ENCODE results near the gene SERPINA5.

The SERPINA5 gene

DNA sequence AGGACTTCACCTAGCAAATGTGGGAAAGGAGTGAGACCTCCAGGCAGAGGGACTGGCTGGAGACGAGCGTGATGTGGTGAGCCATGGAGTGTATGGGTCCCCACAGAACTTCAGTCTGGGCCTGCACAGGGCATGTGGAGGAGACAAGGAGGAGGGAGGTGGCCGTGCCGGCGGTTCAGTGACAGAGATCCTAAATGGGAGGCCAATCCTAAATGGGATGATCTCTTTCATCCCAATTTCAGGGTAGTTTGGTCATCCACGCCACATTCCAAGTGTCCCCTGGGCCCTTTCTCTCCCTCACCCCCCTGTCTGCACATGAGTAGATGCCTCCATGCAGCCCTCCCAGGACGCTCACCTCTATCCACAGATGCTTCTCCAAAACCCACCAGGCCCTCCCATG is 13.2 kb downstream of the SERPINA5 start:
- no peak overlapping the region for H3K9ac ChIP-seq (ENCODE audit: low read depth, low read length)
- H3K27ac ChIP-seq (ENCODE audit: low read depth, low read length), result no peak overlapping the region
- H3K36me3 ChIP-seq (ENCODE audit: insufficient read depth, low read length), result no peaks in the 10 kb centered on the region
- H3K27me3 ChIP-seq (ENCODE audit: insufficient read depth, low read length), result no peaks in the 10 kb centered on the region
- no peak overlapping the region for H3K4me3 ChIP-seq (ENCODE audit: low read length)
- WGBS, result 92% methylated on average over 7 of the region's 7 CpGs
- no peaks in the 10 kb centered on the region for H3K9me3 ChIP-seq (ENCODE audit: insufficient read depth, low read depth, low read length)
- peaks cover 10% of the 10 kb centered on the region; the same call in 1 of the 2 replicates for H3K4me1 ChIP-seq (ENCODE audit: insufficient read depth, low read length)

GRCh38 chr14:94595912-94596311 is 14.7 kb downstream of the SERPINA5 start:
- H3K27me3 ChIP-seq (ENCODE audit: insufficient read depth, low read length), result no peaks in the 10 kb centered on the region
- H3K4me3 ChIP-seq (ENCODE audit: low read length), result no peak overlapping the region
- H3K9ac ChIP-seq (ENCODE audit: low read depth, low read length), result no peak overlapping the region
- no peak overlapping the region for H3K27ac ChIP-seq (ENCODE audit: low read depth, low read length)
- peaks cover 10% of the 10 kb centered on the region; the same call in 1 of the 2 replicates for H3K4me1 ChIP-seq (ENCODE audit: insufficient read depth, low read length)
- H3K36me3 ChIP-seq (ENCODE audit: insufficient read depth, low read length), result no peaks in the 10 kb centered on the region
- H3K9me3 ChIP-seq (ENCODE audit: insufficient read depth, low read depth, low read length), result no peaks in the 10 kb centered on the region
- 82% methylated on average over 2 of the region's 2 CpGs for WGBS

GRCh38 chr14:94596361-94596760 is 15.1 kb downstream of the SERPINA5 start:
- H3K9ac ChIP-seq (ENCODE audit: low read depth, low read length), result no peak overlapping the region
- no peaks in the 10 kb centered on the region for H3K27me3 ChIP-seq (ENCODE audit: insufficient read depth, low read length)
- H3K27ac ChIP-seq (ENCODE audit: low read depth, low read length), result no peak overlapping the region
- no peak overlapping the region for H3K4me3 ChIP-seq (ENCODE audit: low read length)
- H3K36me3 ChIP-seq (ENCODE audit: insufficient read depth, low read length), result no peaks in the 10 kb centered on the region
- peaks cover 10% of the 10 kb centered on the region; the same call in 1 of the 2 replicates for H3K4me1 ChIP-seq (ENCODE audit: insufficient read depth, low read length)
- no peaks in the 10 kb centered on the region for H3K9me3 ChIP-seq (ENCODE audit: insufficient read depth, low read depth, low read length)
- WGBS, result 88% methylated on average over 9 of the region's 9 CpGs

DNA sequence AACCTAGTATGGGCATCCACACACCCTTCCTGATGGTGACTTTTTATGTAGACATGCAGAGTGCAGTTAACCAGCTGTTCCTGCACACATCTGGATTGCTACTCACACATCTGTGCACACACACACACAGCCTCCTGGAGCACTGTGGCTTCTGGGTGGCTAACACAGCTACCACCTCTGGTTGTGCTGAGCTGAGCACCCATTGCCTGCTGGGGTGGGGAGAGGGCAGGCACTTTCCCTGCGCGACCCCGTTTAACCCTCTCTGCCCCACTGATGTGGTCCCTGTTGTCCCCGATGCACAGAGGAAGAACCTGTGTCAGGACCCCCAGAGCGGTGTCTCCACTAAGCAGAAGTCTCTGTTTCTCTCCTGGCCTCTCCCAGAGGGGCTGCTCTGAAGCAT is 16.6 kb downstream of the SERPINA5 start:
- Histone ChIP-seq H3K4me1 (ENCODE audit: insufficient read depth, low read length) (peaks cover 15% of the 10 kb centered on the region; the same call in 1 of the 2 replicates), H3K27ac (ENCODE audit: low read depth, low read length) (no peak overlapping the region), H3K9me3 (ENCODE audit: insufficient read depth, low read depth, low read length) (no peaks in the 10 kb centered on the region), H3K4me3 (ENCODE audit: low read length) (no peak overlapping the region), H3K36me3 (ENCODE audit: insufficient read depth, low read length) (no peaks in the 10 kb centered on the region), H3K27me3 (ENCODE audit: insufficient read depth, low read length) (no peaks in the 10 kb centered on the region), H3K9ac (ENCODE audit: low read depth, low read length) (no peak overlapping the region)
- WGBS, result 96% methylated on average over 5 of the region's 5 CpGs

GRCh38 chr14:94598506-94598815 is 17.2 kb downstream of the SERPINA5 start:
- Histone ChIP-seq H3K4me1 (ENCODE audit: insufficient read depth, low read length) (peaks cover 15% of the 10 kb centered on the region; the same call in 1 of the 2 replicates), H3K27me3 (ENCODE audit: insufficient read depth, low read length) (no peaks in the 10 kb centered on the region), H3K9ac (ENCODE audit: low read depth, low read length) (no peak overlapping the region), H3K9me3 (ENCODE audit: insufficient read depth, low read depth, low read length) (no peaks in the 10 kb centered on the region), H3K27ac (ENCODE audit: low read depth, low read length) (no peak overlapping the region), H3K36me3 (ENCODE audit: insufficient read depth, low read length) (no peaks in the 10 kb centered on the region), H3K4me3 (ENCODE audit: low read length) (no peak overlapping the region)
- 85% methylated on average over 7 of the region's 7 CpGs for WGBS

DNA sequence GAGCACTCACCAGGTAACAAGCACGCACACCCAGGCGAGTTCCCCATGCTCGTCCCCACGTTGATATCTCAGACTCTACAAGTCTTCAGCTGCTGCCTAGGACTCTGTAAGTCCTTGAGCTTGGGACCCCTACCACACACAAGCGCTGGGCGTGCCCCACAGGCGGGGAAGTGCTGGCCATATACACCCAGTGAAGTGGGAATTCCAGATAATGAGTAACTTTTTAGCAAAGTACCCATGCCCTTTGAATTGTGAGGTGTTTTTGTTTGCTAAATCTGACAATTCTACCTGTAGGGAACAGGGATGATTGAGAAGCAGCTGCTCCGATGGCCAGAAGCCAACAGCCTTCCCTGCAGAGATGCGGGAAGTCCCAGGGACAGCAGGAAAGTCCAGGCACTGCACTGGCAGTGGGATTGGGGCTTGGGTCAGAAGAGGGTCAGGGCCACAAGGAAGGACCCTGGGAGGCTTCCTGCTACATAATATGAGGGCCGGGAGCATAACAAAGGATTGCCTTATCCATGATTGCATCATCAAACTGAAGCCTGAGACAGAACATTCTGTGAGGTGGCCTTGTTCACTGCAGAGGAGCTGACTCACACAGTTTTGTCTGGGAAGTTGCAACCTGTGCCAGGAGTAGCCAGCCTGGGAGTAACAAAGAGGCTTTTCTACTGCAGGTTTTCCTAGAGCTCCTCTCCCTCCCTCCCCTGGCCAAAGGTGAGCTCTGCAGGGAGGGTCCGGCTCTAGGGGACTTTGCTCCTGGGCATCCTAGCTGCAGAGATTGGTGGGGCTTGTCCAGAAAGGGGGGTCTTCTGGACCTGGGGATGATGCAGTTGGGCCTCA is 17.8 kb downstream of the SERPINA5 start:
- Histone ChIP-seq H3K4me3 (ENCODE audit: low read length) (no peak overlapping the region), H3K27me3 (ENCODE audit: insufficient read depth, low read length) (no peaks in the 10 kb centered on the region), H3K9me3 (ENCODE audit: insufficient read depth, low read depth, low read length) (no peaks in the 10 kb centered on the region), H3K9ac (ENCODE audit: low read depth, low read length) (no peak overlapping the region), H3K36me3 (ENCODE audit: insufficient read depth, low read length) (no peaks in the 10 kb centered on the region), H3K4me1 (ENCODE audit: insufficient read depth, low read length) (peaks cover 15% of the 10 kb centered on the region; the same call in 1 of the 2 replicates), H3K27ac (ENCODE audit: low read depth, low read length) (no peak overlapping the region)
- 76% methylated on average over 11 of the region's 11 CpGs for whole genome bisulfite sequencing

- Histone ChIP-seq H3K27me3 (ENCODE audit: insufficient read depth, low read length) (no peaks in the 10 kb centered on the region), H3K9ac (ENCODE audit: low read depth, low read length) (no peak overlapping the region), H3K4me1 (ENCODE audit: insufficient read depth, low read length) (peaks cover 15% of the 10 kb centered on the region; the same call in 1 of the 2 replicates), H3K36me3 (ENCODE audit: insufficient read depth, low read length) (no peaks in the 10 kb centered on the region), H3K9me3 (ENCODE audit: insufficient read depth, low read depth, low read length) (no peaks in the 10 kb centered on the region), H3K4me3 (ENCODE audit: low read length) (no peak overlapping the region), H3K27ac (ENCODE audit: low read depth, low read length) (no peak overlapping the region)
- 74% methylated on average over 3 of the region's 3 CpGs for WGBS
Measured at GRCh38 chr14:94599656-94600004, 18.4 kb downstream of the SERPINA5 start.

GRCh38 chr14:94600148-94600545 is 18.9 kb downstream of the SERPINA5 start:
- Histone ChIP-seq H3K27ac (ENCODE audit: low read depth, low read length) (no peak overlapping the region), H3K9ac (ENCODE audit: low read depth, low read length) (no peak overlapping the region), H3K4me3 (ENCODE audit: low read length) (no peak overlapping the region), H3K27me3 (ENCODE audit: insufficient read depth, low read length) (no peaks in the 10 kb centered on the region), H3K4me1 (ENCODE audit: insufficient read depth, low read length) (peaks cover 15% of the 10 kb centered on the region; the same call in 1 of the 2 replicates), H3K36me3 (ENCODE audit: insufficient read depth, low read length) (no peaks in the 10 kb centered on the region), H3K9me3 (ENCODE audit: insufficient read depth, low read depth, low read length) (no peaks in the 10 kb centered on the region)
- WGBS, result 87% methylated on average over 11 of the region's 11 CpGs

- Histone ChIP-seq H3K36me3 (ENCODE audit: insufficient read depth, low read length) (no peaks in the 10 kb centered on the region), H3K27ac (ENCODE audit: low read depth, low read length) (no peak overlapping the region), H3K9me3 (ENCODE audit: insufficient read depth, low read depth, low read length) (no peaks in the 10 kb centered on the region), H3K9ac (ENCODE audit: low read depth, low read length) (no peak overlapping the region), H3K4me3 (ENCODE audit: low read length) (no peak overlapping the region), H3K27me3 (ENCODE audit: insufficient read depth, low read length) (no peaks in the 10 kb centered on the region), H3K4me1 (ENCODE audit: insufficient read depth, low read length) (peaks cover 15% of the 10 kb centered on the region; the same call in 1 of the 2 replicates)
- 56% methylated on average over 6 of the region's 6 CpGs for WGBS
Measured at GRCh38 chr14:94601884-94602391, 20.7 kb downstream of the SERPINA5 start.

GRCh38 chr14:94602722-94603121 is 21.5 kb downstream of the SERPINA5 start:
- H3K9ac ChIP-seq (ENCODE audit: low read depth, low read length), result no peak overlapping the region
- H3K36me3 ChIP-seq (ENCODE audit: insufficient read depth, low read length), result no peaks in the 10 kb centered on the region
- H3K4me1 ChIP-seq (ENCODE audit: insufficient read depth, low read length), result peaks cover 15% of the 10 kb centered on the region; the same call in 1 of the 2 replicates
- 88% methylated on average over 5 of the region's 5 CpGs for WGBS
- no peaks in the 10 kb centered on the region for H3K27me3 ChIP-seq (ENCODE audit: insufficient read depth, low read length)
- H3K27ac ChIP-seq (ENCODE audit: low read depth, low read length), result no peak overlapping the region
- no peaks in the 10 kb centered on the region for H3K9me3 ChIP-seq (ENCODE audit: insufficient read depth, low read depth, low read length)
- H3K4me3 ChIP-seq (ENCODE audit: low read length), result no peak overlapping the region

- H3K36me3 ChIP-seq (ENCODE audit: insufficient read depth, low read length), result no peaks in the 10 kb centered on the region
- H3K27ac ChIP-seq (ENCODE audit: low read depth, low read length), result no peak overlapping the region
- 97% methylated on average over 3 of the region's 3 CpGs for WGBS
- peaks cover 5% of the 10 kb centered on the region; the same call in 1 of the 2 replicates for H3K4me1 ChIP-seq (ENCODE audit: insufficient read depth, low read length)
- H3K9ac ChIP-seq (ENCODE audit: low read depth, low read length), result no peak overlapping the region
- H3K27me3 ChIP-seq (ENCODE audit: insufficient read depth, low read length), result no peaks in the 10 kb centered on the region
- H3K4me3 ChIP-seq (ENCODE audit: low read length), result no peak overlapping the region
- H3K9me3 ChIP-seq (ENCODE audit: insufficient read depth, low read depth, low read length), result no peaks in the 10 kb centered on the region
Measured at GRCh38 chr14:94605361-94605760, 24.1 kb downstream of the SERPINA5 start.
